Measurements from ENCODE around the gene CCDC81.
"Not testable (repeated sequence)": the region's sequence is repeated elsewhere in the genome, so short reads cannot be mapped to it uniquely, and the experiment has no call there.

The CCDC81 gene

DNA sequence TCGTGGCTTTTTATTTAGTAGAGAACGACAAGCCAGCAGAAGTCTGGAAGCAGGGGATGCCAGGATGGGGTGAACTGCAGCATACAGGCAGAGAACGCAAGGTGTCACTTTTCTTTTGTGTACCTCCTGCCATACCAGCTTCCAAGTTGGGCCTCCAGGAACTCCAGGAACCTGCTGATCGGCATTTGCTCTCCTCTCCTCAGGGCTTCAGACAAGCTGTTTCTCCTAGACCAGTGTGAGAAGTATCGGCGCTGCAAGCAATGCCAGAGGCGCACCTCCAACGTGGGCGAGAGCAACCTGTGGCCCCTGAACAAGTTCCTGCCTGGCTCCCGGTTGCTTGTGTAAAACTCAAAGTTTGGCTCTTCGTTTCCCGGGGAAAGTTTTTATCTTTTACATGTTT, 47.7 kb downstream of the CCDC81 start:
- Histone ChIP-seq H3K27me3 (ENCODE audit: control insufficient read depth, insufficient read depth, low read length) (no peaks in the 10 kb centered on the region), H3K27ac (ENCODE audit: low read depth, low read length) (no peak overlapping the region), H3K9ac (ENCODE audit: low read length) (no peak overlapping the region), H3K4me3 (ENCODE audit: low read length) (no peak overlapping the region), H3K4me1 (ENCODE audit: control insufficient read depth, insufficient read depth, low read length) (no peaks in the 10 kb centered on the region), H3K36me3 (ENCODE audit: control insufficient read depth, insufficient read depth, low read length) (no peaks in the 10 kb centered on the region)

DNA sequence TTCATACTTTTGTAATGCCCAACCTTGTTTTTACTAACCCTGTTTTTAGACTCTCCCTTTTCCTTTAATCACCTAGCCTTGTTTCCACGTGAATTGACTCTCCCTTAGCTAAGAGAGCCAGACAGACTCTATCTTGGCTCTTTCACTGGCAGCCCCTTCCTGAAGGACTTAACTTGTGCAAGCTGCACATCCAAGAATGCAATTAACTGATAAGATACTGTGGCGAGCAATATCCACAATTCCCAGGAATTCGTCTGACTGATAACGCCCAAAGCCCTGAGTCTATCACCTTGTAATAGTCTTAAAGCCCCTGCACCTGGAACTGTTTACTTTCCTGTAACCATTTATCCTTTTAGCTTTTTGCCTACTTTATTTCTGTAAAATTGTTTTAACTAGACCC, 48.8 kb downstream of the CCDC81 start:
- not testable (repeated sequence) for H3K27ac ChIP-seq (ENCODE audit: low read depth, low read length); H3K27me3 ChIP-seq (ENCODE audit: control insufficient read depth, insufficient read depth, low read length); H3K4me1 ChIP-seq (ENCODE audit: control insufficient read depth, insufficient read depth, low read length); H3K4me3 ChIP-seq (ENCODE audit: low read length); H3K9ac ChIP-seq (ENCODE audit: low read length); H3K36me3 ChIP-seq (ENCODE audit: control insufficient read depth, insufficient read depth, low read length)

DNA sequence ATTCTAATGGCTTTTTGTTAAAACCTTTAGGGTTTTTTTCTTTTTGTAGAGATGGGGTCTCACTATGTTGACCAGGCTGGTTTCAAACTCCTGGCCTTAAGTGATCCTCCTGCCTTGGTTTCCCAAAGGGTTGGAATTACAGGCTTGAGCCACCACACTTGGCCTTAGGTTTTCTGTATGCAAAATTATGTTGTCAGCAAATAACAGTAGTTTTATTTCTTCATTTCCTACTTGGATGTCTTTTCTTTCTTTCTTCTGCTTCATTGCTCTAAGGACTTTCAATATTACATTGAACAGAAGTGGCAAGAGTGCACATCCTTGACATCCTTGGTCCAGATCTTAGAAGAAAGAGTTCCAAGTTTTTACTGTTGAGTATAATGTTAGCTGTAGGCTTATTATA, 52.8 kb downstream of the CCDC81 start:
- H3K27me3 ChIP-seq (ENCODE audit: control insufficient read depth, insufficient read depth, low read length): no peaks in the 10 kb centered on the region
- H3K27ac ChIP-seq (ENCODE audit: low read depth, low read length): no peak overlapping the region
- no peak overlapping the region for H3K4me3 ChIP-seq (ENCODE audit: low read length)
- H3K4me1 ChIP-seq (ENCODE audit: control insufficient read depth, insufficient read depth, low read length): no peaks in the 10 kb centered on the region
- H3K36me3 ChIP-seq (ENCODE audit: control insufficient read depth, insufficient read depth, low read length): no peaks in the 10 kb centered on the region
- H3K9ac ChIP-seq (ENCODE audit: low read length): no peak overlapping the region

DNA sequence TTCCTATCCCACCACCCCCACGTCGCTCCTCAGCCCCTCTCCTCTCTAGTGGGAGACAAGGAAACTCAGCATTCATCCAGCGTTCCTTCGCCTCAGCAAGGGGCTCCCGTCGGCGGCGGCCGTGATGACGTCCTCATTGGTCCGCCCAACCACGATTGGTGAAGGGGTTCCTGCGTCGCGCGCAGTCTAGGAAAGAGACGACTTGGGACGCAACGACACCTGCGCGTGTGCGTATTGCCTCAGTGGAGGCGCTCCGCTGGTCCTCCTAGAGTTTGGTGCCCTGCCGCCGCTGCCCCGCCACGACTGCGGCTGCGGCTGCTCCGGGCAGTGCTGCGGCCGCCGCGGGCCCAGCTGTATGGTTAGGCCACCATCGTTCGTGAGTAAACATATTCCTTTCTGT, 56.6 kb downstream of the CCDC81 start:
- Histone ChIP-seq H3K4me1 (ENCODE audit: control insufficient read depth, insufficient read depth, low read length) (no peaks in the 10 kb centered on the region), H3K4me3 (ENCODE audit: low read length) (no peak overlapping the region), H3K27ac (ENCODE audit: low read depth, low read length) (no peak overlapping the region), H3K36me3 (ENCODE audit: control insufficient read depth, insufficient read depth, low read length) (no peaks in the 10 kb centered on the region), H3K27me3 (ENCODE audit: control insufficient read depth, insufficient read depth, low read length) (no peaks in the 10 kb centered on the region), H3K9ac (ENCODE audit: low read length) (no peak overlapping the region)

DNA sequence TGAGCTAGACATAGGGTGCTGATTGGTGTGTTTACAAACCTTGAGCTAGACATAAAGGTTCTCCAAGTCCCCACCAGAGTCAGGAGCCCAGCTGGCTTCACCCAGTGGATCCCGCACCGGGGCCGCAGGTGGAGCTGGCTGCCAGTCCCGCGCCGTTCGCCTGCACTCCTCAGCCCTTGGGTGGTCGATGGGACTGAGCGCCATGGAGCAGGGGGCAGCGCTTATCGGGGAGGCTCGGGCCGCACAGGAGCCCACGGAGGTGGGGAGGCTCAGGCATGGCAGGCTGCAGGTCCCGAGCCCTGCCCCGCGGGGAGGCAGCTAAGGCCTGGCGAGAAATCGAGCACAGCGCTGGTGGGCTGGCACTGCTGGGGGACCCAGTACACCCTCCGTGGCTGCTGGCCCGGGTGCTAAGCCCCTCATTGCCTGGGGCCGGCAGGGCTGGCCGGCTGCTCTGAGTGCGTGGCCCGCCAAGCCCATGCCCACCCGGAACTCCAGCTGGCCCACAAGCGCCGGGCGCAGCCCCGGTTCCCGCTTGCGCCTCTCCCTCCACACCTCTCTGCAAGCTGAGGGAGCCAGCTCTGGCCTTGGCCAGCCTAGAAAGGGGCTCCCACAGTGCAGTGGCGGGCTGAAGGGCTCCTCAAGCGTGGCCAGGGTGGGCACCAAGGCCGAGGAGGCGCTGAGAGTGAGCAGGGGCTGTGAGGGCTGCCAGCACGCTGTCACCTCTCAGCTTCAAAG, 58.8 kb downstream of the CCDC81 start:
- H3K9ac ChIP-seq (ENCODE audit: low read length); H3K4me1 ChIP-seq (ENCODE audit: control insufficient read depth, insufficient read depth, low read length); H3K4me3 ChIP-seq (ENCODE audit: low read length); H3K27ac ChIP-seq (ENCODE audit: low read depth, low read length); H3K36me3 ChIP-seq (ENCODE audit: control insufficient read depth, insufficient read depth, low read length); H3K27me3 ChIP-seq (ENCODE audit: control insufficient read depth, insufficient read depth, low read length): not testable (repeated sequence)

DNA sequence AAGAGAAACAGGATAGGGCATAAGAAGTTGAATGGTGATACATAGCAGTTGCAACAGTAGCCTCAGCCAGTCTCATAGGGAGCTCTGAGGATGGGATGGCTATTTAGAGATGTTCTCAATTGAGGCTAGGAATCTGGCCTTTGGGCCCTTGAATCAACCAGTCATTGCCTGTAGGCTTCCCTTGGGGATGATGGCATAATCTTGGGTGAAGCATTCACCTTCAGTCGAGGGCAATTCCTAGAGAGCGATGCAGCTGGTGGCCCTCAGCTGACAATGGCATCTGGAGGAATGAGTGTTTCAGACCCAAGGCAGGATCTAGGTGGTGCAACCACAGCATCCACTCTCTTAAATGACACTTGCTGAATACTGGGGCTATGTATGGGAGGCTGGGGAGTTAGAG, 61.0 kb downstream of the CCDC81 start:
- H3K27ac ChIP-seq (ENCODE audit: low read depth, low read length): no peak overlapping the region
- no peaks in the 10 kb centered on the region for H3K27me3 ChIP-seq (ENCODE audit: control insufficient read depth, insufficient read depth, low read length)
- no peaks in the 10 kb centered on the region for H3K36me3 ChIP-seq (ENCODE audit: control insufficient read depth, insufficient read depth, low read length)
- no peak overlapping the region for H3K9ac ChIP-seq (ENCODE audit: low read length)
- no peaks in the 10 kb centered on the region for H3K4me1 ChIP-seq (ENCODE audit: control insufficient read depth, insufficient read depth, low read length)
- H3K4me3 ChIP-seq (ENCODE audit: low read length): no peak overlapping the region

DNA sequence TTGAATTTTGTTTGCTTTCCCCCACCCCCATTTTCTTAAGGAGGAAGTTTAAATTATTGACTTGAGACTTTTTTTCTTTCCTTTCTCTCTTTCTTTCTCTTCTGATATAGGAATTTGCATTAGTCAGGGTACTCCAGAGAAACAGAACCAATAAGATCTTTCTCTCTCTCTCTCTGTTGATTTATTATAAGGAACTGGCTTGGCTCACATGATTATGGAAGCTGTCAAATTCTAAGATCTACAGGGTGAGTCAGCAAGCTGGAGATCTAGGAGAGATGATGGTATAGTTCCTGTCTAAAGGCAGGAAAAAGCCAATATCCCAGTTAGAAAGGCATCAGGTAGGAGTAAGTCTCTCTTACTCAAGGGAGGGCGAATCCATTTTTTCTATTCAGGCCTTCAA, 64.0 kb downstream of the CCDC81 start:
- Histone ChIP-seq H3K4me1 (ENCODE audit: control insufficient read depth, insufficient read depth, low read length) (no peaks in the 10 kb centered on the region), H3K9ac (ENCODE audit: low read length) (no peak overlapping the region), H3K4me3 (ENCODE audit: low read length) (no peak overlapping the region), H3K27ac (ENCODE audit: low read depth, low read length) (no peak overlapping the region), H3K27me3 (ENCODE audit: control insufficient read depth, insufficient read depth, low read length) (no peaks in the 10 kb centered on the region), H3K36me3 (ENCODE audit: control insufficient read depth, insufficient read depth, low read length) (no peaks in the 10 kb centered on the region)

DNA sequence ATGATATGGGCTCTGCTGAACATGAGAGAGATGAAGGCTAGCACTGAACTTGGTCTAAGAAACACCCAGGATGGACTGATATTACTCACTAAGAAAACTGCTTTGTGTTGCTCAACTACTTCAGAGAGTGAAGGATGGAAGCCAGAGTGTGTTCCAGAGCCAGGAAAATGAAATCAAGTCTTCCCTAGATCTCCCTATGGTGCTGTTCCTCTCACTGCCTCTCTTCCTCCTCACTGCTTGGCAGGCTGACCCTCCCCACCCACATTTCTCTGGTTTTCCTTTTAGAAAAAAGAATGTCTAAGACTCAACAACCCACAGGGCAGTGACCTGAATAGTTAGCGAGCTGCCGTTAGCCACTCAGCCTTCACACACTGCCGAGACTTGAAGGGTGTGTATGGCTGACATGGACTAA, 65.6 kb downstream of the CCDC81 start:
- H3K36me3 ChIP-seq (ENCODE audit: control insufficient read depth, insufficient read depth, low read length): peaks cover 3% of the 10 kb centered on the region
- H3K9ac ChIP-seq (ENCODE audit: low read length): no peak overlapping the region
- no peak overlapping the region for H3K27ac ChIP-seq (ENCODE audit: low read depth, low read length)
- no peak overlapping the region for H3K4me3 ChIP-seq (ENCODE audit: low read length)
- no peaks in the 10 kb centered on the region for H3K27me3 ChIP-seq (ENCODE audit: control insufficient read depth, insufficient read depth, low read length)
- no peaks in the 10 kb centered on the region for H3K4me1 ChIP-seq (ENCODE audit: control insufficient read depth, insufficient read depth, low read length)

DNA sequence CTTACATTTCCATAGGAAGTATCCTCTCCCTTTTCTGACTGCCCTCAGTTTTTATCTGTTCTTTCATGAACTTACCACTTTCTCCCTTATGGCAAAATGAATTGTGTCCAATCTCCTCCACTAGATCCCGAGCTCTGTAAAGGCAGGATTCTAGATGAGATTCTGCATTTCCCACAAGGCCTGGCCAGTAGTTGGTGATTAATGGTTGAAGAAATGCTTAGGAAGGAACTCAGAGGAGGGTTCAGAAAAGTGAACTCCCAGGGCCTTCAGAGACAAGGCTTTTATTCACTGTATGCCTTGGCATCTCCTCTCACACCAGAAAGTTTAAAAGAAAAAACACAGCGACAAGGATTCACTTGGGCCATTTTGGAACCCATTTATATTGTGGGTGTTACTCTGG, 66.2 kb downstream of the CCDC81 start:
- Histone ChIP-seq H3K4me1 (ENCODE audit: control insufficient read depth, insufficient read depth, low read length) (no peaks in the 10 kb centered on the region), H3K27ac (ENCODE audit: low read depth, low read length) (no peak overlapping the region), H3K36me3 (ENCODE audit: control insufficient read depth, insufficient read depth, low read length) (peaks cover 3% of the 10 kb centered on the region), H3K9ac (ENCODE audit: low read length) (no peak overlapping the region), H3K27me3 (ENCODE audit: control insufficient read depth, insufficient read depth, low read length) (no peaks in the 10 kb centered on the region), H3K4me3 (ENCODE audit: low read length) (no peak overlapping the region)

DNA sequence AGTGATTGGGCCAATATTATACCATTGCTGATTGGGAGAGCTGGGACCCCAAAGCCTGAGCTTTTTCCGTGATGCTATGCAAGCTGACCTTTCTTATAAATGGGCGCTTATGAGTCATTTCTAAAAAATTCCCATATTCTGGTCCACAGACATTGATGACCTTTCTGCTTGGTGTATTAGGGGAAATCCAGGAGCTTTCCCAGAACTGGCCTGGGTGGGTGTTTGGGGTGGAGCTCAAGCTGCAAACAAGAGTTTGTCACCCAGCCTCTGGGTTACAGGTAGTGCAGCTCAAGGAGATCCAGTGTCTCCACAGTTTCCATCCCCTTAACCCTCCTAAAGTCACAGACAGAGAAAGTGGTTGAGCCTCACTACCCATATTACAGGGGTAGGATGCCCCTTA, 67.7 kb downstream of the CCDC81 start:
- Histone ChIP-seq H3K9ac (ENCODE audit: low read length) (no peak overlapping the region), H3K4me3 (ENCODE audit: low read length) (no peak overlapping the region), H3K27me3 (ENCODE audit: control insufficient read depth, insufficient read depth, low read length) (no peaks in the 10 kb centered on the region), H3K36me3 (ENCODE audit: control insufficient read depth, insufficient read depth, low read length) (peaks cover 3% of the 10 kb centered on the region), H3K27ac (ENCODE audit: low read depth, low read length) (no peak overlapping the region), H3K4me1 (ENCODE audit: control insufficient read depth, insufficient read depth, low read length) (no peaks in the 10 kb centered on the region)

DNA sequence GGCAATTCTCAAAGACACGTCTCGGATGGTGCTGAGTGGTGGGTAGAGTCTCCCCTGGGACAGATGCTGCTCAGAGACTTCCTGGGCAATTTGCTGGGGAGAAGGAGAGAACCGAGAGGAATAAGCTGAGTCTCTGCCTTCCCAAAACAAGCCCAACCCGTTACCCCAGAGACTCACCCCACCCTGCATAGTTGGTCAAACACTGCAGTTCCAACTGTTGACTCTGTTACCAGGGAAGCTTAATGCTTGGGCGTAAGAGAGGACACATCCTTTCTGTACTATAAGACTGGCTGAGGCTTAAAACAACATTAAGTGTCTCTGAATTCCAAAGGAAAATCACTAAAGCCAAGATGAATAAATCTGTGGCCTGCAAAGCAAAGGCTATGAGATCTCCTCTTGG, 68.1 kb downstream of the CCDC81 start:
- Histone ChIP-seq H3K4me3 (ENCODE audit: low read length) (no peak overlapping the region), H3K27ac (ENCODE audit: low read depth, low read length) (no peak overlapping the region), H3K36me3 (ENCODE audit: control insufficient read depth, insufficient read depth, low read length) (peaks cover 3% of the 10 kb centered on the region), H3K9ac (ENCODE audit: low read length) (no peak overlapping the region), H3K27me3 (ENCODE audit: control insufficient read depth, insufficient read depth, low read length) (no peaks in the 10 kb centered on the region), H3K4me1 (ENCODE audit: control insufficient read depth, insufficient read depth, low read length) (no peaks in the 10 kb centered on the region)

DNA sequence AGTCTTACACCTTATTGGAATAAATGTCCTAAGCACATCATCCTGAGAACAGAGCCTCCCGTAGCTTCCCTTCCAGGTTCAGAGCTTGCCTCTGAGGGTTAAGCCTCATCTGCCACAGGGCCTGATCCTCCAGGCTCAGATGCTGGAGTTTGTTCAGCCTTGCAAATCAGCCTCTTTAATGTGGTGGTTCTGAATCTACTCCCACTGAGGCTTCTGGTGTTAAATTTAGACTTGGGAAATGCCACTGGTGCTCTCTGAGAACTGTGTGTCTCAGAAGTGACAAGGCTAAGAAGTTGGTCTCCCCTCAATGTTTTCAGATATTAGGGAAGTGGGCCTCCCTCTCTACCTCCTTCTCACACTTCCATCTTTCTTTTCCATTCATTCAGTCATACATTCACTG, 68.7 kb downstream of the CCDC81 start:
- no peak overlapping the region for H3K4me3 ChIP-seq (ENCODE audit: low read length)
- H3K27me3 ChIP-seq (ENCODE audit: control insufficient read depth, insufficient read depth, low read length): no peaks in the 10 kb centered on the region
- no peak overlapping the region for H3K27ac ChIP-seq (ENCODE audit: low read depth, low read length)
- H3K36me3 ChIP-seq (ENCODE audit: control insufficient read depth, insufficient read depth, low read length): peaks cover 3% of the 10 kb centered on the region
- no peak overlapping the region for H3K9ac ChIP-seq (ENCODE audit: low read length)
- no peaks in the 10 kb centered on the region for H3K4me1 ChIP-seq (ENCODE audit: control insufficient read depth, insufficient read depth, low read length)

DNA sequence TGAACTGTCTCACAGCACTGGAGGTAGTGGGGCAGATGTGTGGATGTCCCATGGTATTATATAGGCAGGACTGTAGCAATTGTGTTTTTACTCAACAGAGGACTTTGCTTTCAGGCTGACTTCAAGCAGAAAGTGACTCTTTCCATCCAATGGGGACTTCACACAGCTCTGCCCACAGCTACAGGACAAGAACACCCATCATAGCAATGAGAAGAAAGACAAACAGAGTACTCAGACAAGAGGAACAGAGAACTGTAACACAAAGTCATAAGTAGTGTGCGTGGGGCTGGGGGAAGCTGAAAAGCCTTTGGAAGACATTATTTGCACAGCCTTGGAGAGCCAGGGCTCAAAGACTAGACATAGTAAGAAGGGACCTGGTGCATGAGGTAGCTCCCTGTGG, 70.3 kb downstream of the CCDC81 start:
- Histone ChIP-seq H3K9ac (ENCODE audit: low read length) (no peak overlapping the region), H3K4me3 (ENCODE audit: low read length) (no peak overlapping the region), H3K4me1 (ENCODE audit: control insufficient read depth, insufficient read depth, low read length) (no peaks in the 10 kb centered on the region), H3K36me3 (ENCODE audit: control insufficient read depth, insufficient read depth, low read length) (peaks cover 3% of the 10 kb centered on the region), H3K27me3 (ENCODE audit: control insufficient read depth, insufficient read depth, low read length) (no peaks in the 10 kb centered on the region), H3K27ac (ENCODE audit: low read depth, low read length) (no peak overlapping the region)
